Activated CD8-positive, alpha-beta T cell treated with anti-CD3 and anti-CD28 coated beads for 36 hours (primary cell): ENCODE data around the gene PUM2. TPM values are rescaled to one million over a fixed set of nuclear protein-coding genes. Genes with fewer than 3 reads are reported as not detected.

Source experiments
- ATAC-seq: fragments of 200-7000 bp; cut with Tn5 transposase; one replicate; pipeline ENCODE4 v1.10.0; 2021; ENCODE audit warnings: mild to moderate bottlenecking, moderate library complexity
- CTCF ChIA-PET: fragments of 350-600 bp; sonication (Branson Sonifier 250); formaldehyde crosslinking; loops from one replicate; lab custom pipeline; 2021; ENCODE audit warnings: antibody characterized with exemption; lab: Charles Lee
- POLR2A ChIA-PET: fragments of 350-600 bp; sonication (Branson Sonifier 250); formaldehyde crosslinking; loops from one replicate; lab custom pipeline; 2021; ENCODE audit warnings: antibody characterized with exemption; lab: Charles Lee
- DNase-seq: peaks from one replicate; pipeline ENCODE4 v3.0.0-alpha.2; 2020
- H3K27ac Mint-ChIP-seq: one replicate; pipeline ENCODE4 v1.8.0; 2021; ENCODE audit warnings: mild to moderate bottlenecking, mixed read lengths
- H3K27me3 Mint-ChIP-seq: one replicate; pipeline ENCODE4 v1.8.0; 2021; ENCODE audit warnings: mixed read lengths
- H3K36me3 Mint-ChIP-seq: one replicate; pipeline ENCODE4 v1.8.0; 2021; ENCODE audit warnings: low read depth, mixed read lengths
- H3K4me1 Mint-ChIP-seq: one replicate; pipeline ENCODE4 v1.8.0; 2021; ENCODE audit warnings: low read depth, mixed read lengths
- H3K4me3 Mint-ChIP-seq: one replicate; pipeline ENCODE4 v1.8.0; 2021; ENCODE audit warnings: mild to moderate bottlenecking, moderate library complexity, mixed read lengths
- H3K9me3 Mint-ChIP-seq: one replicate; pipeline ENCODE4 v1.8.0; 2021; ENCODE audit warnings: mixed read lengths
- intact Hi-C: fragments of 100-400 bp; cut with micrococcal nuclease; formaldehyde crosslinking; loops from one replicate; pipeline ENCODE4 v1.10.0; 2022
- total RNA-seq, 2 experiments: library from RNA; stranded (reverse); gene quantifications; one replicate each; pipeline ENCODE4 v1.2.3, GENCODE V29; 2021
- TF ChIP-seq, protein P1 (sequence below): fragments of 200-600 bp; IDR thresholded peaks from one replicate; pipeline ENCODE4 v1.8.0; 2022; ENCODE audit warnings: antibody characterized with exemption, mild to moderate bottlenecking

The PUM2 gene
- total RNA-seq, 2 experiments from 2014 or later = 104 TPM

GRCh38 chr2:20200697-20201555 is 149.7 kb downstream of the PUM2 start:
- no peaks in the 10 kb centered on the region for H3K9me3 Mint-ChIP-seq
- ChIA-PET POLR2A (no interaction called here), CTCF (no interaction called here)
- TF ChIP-seq, protein P1, sequence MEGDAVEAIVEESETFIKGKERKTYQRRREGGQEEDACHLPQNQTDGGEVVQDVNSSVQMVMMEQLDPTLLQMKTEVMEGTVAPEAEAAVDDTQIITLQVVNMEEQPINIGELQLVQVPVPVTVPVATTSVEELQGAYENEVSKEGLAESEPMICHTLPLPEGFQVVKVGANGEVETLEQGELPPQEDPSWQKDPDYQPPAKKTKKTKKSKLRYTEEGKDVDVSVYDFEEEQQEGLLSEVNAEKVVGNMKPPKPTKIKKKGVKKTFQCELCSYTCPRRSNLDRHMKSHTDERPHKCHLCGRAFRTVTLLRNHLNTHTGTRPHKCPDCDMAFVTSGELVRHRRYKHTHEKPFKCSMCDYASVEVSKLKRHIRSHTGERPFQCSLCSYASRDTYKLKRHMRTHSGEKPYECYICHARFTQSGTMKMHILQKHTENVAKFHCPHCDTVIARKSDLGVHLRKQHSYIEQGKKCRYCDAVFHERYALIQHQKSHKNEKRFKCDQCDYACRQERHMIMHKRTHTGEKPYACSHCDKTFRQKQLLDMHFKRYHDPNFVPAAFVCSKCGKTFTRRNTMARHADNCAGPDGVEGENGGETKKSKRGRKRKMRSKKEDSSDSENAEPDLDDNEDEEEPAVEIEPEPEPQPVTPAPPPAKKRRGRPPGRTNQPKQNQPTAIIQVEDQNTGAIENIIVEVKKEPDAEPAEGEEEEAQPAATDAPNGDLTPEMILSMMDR = no peak
- H3K4me3 Mint-ChIP-seq = no peak overlapping the region
- H3K27me3 Mint-ChIP-seq = no peaks in the 10 kb centered on the region
- intact Hi-C loops = no loop called here
- no peak for DNase-seq
- no peaks in the 10 kb centered on the region for H3K36me3 Mint-ChIP-seq
- no peak for ATAC-seq
- H3K4me1 Mint-ChIP-seq = no peaks in the 10 kb centered on the region
- H3K27ac Mint-ChIP-seq = no peak overlapping the region

GRCh38 chr2:20199633-20200270 is 150.9 kb downstream of the PUM2 start:
- no peak overlapping the region for H3K4me3 Mint-ChIP-seq

DNA sequence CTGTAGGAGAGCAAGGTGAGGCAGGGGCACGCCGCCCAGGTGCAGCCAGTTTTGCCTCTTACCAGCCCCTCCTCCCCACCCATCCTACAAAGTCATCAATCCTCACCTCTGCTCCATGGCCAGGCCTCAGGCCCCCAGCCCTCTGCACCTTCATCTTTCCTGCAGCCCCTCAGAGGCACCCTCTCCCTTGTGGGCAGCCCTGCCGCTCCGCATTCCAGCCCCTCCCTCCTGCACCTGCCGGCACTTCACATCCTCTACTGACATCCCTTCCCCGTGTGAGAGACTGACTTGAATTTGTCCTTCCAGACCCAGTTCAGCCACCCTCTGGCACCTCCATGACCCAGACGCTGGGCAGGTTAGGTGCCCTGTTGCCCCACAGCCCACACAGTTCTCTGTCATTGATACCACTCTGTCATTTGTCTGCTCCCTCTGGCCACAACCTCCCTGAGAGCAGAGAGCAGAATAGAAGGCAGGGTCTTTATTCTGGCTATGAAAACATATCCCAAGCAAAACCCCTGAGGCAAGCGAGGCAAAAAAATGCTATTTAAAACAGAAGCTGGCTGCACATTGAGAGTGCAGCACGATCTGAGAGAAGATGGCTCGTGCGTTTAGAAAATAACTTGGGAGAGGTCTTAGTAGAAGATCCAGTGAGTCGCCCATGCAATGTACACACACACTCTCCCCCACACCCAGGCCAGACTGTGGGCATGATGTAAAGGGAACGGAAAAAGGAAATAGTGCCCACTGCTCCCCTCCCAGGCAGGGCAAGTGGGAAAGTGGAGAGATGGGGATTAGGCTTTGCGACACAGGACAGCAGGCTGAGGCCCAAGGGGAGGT is 151.6 kb downstream of the PUM2 start:
- H3K9me3 Mint-ChIP-seq = no peaks in the 10 kb centered on the region
- no peak overlapping the region for H3K27ac Mint-ChIP-seq
- no peak for ATAC-seq
- H3K4me1 Mint-ChIP-seq = no peaks in the 10 kb centered on the region
- no peaks in the 10 kb centered on the region for H3K27me3 Mint-ChIP-seq
- CTCF ChIA-PET = interaction anchor here (1.1 kb wide), 1 partner anchor 127 kb away, joined by 3 read pairs; no protein-coding TSS in a partner anchor
- H3K4me3 Mint-ChIP-seq = no peak overlapping the region
- TF ChIP-seq, protein P1 = no peak
- POLR2A ChIA-PET = no interaction called here
- no peak for DNase-seq
- intact Hi-C loops = no loop called here
- no peaks in the 10 kb centered on the region for H3K36me3 Mint-ChIP-seq

More at GRCh38 chr2:20199633-20200270, 150.9 kb downstream of the PUM2 start:
- ChIA-PET CTCF (no interaction called here), POLR2A (no interaction called here)
- H3K36me3 Mint-ChIP-seq = no peaks in the 10 kb centered on the region
- no peaks in the 10 kb centered on the region for H3K4me1 Mint-ChIP-seq
- no peak for DNase-seq
- TF ChIP-seq, protein P1 = no peak
- intact Hi-C loops = no loop called here
- ATAC-seq = no peak
- no peaks in the 10 kb centered on the region for H3K27me3 Mint-ChIP-seq
- H3K27ac Mint-ChIP-seq = no peak overlapping the region
- no peaks in the 10 kb centered on the region for H3K9me3 Mint-ChIP-seq

Other genes starting within 250 kb of the PUM2 start
- gene SDC1, start 125.7 kb downstream of the PUM2 start, total RNA-seq = under 1 TPM; 0.11 to 0.14 TPM
- gene RHOB, start 96.2 kb upstream of the PUM2 start, total RNA-seq = 10 to 100 TPM; 14.2 to 15.4 TPM